Measurements from ENCODE around the gene CRTC1.

DNA sequence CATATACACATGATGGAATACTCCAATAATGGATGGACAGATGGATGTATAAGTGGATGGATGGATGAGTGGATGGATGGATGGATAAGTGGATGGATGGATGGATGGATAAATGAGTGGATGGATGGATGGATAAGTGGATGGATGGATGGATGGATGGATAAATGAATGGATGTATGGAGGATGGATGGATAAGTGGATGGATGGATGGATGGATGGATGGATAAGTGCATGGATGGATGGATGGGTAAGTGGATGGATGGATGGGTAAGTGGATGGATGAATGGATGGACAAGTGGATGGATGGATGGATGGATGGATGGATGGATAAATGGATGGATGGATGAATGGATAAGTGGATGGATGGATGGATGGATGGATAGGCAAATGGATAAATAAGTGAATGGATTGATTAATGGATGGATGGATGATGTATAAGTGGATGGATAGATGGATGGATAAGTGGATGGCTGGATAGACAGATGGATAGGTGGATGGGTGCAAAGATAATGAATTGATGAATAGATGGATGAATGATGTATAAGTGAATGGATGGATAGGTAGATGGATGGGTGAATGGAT lies 116.0 kb downstream of the CRTC1 start:
- no peak for TF ChIP-seq POLR2A (IDR thresholded peaks at IDR 0.05)
- TF ChIP-seq CTCF (IDR thresholded peaks at IDR 0.05): no peak
